Measurements from ENCODE around the gene CNNM4.

CNNM4 gene

DNA sequence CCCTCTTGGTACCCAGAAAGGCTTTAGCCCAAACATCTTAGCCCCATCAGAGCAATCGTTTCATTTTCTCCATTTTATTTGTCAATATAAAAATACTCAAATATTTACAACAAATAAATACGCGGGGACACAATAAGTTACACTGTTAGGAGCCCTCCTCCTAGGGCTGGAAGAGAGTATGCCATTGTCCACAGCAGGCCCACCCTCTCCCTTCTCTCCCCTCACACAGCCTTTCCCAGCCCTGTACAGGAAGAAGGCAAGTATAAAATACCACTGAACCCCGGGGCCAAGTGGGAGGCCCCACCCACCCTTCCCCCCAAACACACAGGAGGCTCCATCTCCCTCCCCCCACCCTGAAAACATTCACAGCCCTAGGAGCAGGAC, 99.0 kb downstream of the CNNM4 start:
- DNase-seq (ENCODE audit: low spot score), result no peak
- TF ChIP-seq, protein P1, sequence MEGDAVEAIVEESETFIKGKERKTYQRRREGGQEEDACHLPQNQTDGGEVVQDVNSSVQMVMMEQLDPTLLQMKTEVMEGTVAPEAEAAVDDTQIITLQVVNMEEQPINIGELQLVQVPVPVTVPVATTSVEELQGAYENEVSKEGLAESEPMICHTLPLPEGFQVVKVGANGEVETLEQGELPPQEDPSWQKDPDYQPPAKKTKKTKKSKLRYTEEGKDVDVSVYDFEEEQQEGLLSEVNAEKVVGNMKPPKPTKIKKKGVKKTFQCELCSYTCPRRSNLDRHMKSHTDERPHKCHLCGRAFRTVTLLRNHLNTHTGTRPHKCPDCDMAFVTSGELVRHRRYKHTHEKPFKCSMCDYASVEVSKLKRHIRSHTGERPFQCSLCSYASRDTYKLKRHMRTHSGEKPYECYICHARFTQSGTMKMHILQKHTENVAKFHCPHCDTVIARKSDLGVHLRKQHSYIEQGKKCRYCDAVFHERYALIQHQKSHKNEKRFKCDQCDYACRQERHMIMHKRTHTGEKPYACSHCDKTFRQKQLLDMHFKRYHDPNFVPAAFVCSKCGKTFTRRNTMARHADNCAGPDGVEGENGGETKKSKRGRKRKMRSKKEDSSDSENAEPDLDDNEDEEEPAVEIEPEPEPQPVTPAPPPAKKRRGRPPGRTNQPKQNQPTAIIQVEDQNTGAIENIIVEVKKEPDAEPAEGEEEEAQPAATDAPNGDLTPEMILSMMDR (IDR thresholded peaks at IDR 0.05; ENCODE audit: extremely low read depth, missing control alignments), result no peak

DNA sequence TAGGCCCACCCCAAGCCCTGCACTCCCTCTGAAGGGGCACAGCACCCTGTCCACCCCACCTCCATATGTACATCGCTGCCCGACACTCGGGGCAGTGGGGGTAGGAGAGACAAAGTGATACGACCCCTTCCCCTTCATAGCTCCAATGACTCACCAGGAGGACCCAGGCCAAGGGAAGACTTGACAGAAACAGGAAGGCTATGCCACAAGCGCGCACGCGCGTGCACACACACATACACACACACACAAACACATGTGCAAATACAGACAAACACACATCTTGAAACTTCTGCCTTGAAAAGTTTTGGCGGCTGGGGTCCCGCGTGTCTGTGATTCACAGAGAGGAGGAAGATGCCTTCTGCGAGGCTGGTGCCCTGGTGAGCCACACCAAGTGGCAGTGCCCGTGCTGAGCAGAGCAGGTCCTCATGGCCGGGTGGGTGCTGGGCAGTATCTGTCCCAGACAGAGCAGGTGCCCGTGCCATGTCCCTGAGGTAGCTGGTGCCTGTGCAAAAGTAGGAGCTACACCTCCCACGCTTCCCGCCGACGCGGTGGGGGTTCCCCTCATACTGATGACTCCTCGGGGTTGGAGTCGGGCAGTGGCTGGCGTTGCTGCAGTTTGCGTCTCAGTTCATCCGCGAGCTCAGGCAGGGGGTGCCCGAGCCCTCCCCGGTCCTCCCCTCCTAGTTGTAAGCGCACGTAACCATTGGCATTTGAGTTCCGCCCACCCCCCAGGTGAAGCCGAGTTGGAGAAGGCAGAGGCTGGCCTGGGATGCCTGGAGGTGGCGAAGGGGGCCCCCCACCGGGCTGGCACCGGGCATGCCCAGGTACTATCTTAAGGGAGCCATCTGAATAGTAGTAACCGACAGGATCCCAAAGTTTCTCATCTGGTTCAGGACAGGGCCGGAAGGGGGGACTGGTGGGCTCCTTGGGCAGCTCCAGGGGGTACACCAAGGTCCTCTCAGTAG, 99.6 kb downstream of the CNNM4 start:
- TF ChIP-seq, protein P1 (IDR thresholded peaks at IDR 0.05; ENCODE audit: extremely low read depth, missing control alignments), result no peak
- no peak for DNase-seq (ENCODE audit: low spot score)

- no peak for DNase-seq (ENCODE audit: low spot score)
- TF ChIP-seq, protein P1 (IDR thresholded peaks at IDR 0.05; ENCODE audit: extremely low read depth, missing control alignments), result no peak
Measured at GRCh38 chr2:96861074-96861473, 100.4 kb downstream of the CNNM4 start.

Data from GM20000 (cell line).